Heart left ventricle (tissue), 16 donors: ENCODE measurements around the gene SUPT4H1. TPM values are rescaled to one million over a fixed set of nuclear protein-coding genes. Genes with fewer than 3 reads are reported as not detected.
A peak's percentile ranks its signal among the peaks of the same experiment; 100 is the strongest.

Source experiments
- ATAC-seq, 4 donors: fragments of 200-7000 bp; cut with Tn5 transposase; one replicate each; pipeline ENCODE4 v1.9.1; 2020 to 2022; ENCODE audit warnings: moderate library complexity in 4 of 4, mild to moderate bottlenecking in 3 of 4, moderate number of reproducible peaks in 1 of 4
- DNase-seq, 5 donors: peaks; one replicate each; pipeline ENCODE4 v3.0.0-alpha.2; 2020
- H3K27ac ChIP-seq, 12 donors: fragments of 200-600 bp; sonication (generic) in 4 of 12; one replicate each; pipeline versions ENCODE4 v1.5.0 to v1.8.0; 2016 to 2022; ENCODE audit warnings: mild to moderate bottlenecking in 2 of 12
- H3K27me3 ChIP-seq, 9 donors: fragments of 200-600 bp; sonication (generic) in 2 of 9; one replicate each; pipeline versions ENCODE4 v1.5.1 to v1.8.0; 2016 to 2022; ENCODE audit warnings: mild to moderate bottlenecking in 3 of 9
- H3K36me3 ChIP-seq, 9 donors: fragments of 200-600 bp; sonication (generic) in 2 of 9; one replicate each; pipeline versions ENCODE4 v1.5.0 to v1.8.0; 2018 to 2022; ENCODE audit warnings: mild to moderate bottlenecking in 2 of 9
- H3K4me1 ChIP-seq, 12 donors: fragments of 200-600 bp; sonication (generic) in 4 of 12; one replicate each; pipeline versions ENCODE4 v1.5.0 to v1.8.0; 2016 to 2022; ENCODE audit warnings: mild to moderate bottlenecking in 3 of 12
- H3K4me3 ChIP-seq, 12 donors: fragments of 200-600 bp; sonication (generic) in 4 of 12; one replicate each; pipeline versions ENCODE4 v1.5.0 to v1.8.0; 2017 to 2022; ENCODE audit warnings: mild to moderate bottlenecking in 9 of 12, moderate library complexity in 4 of 12
- H3K9me3 ChIP-seq, 12 donors: fragments of 200-600 bp; sonication (generic) in 4 of 12; one replicate each; pipeline versions ENCODE4 v1.5.0 to v1.8.0; 2016 to 2022; ENCODE audit warnings: mild to moderate bottlenecking in 1 of 12
- POLR2A ChIP-seq, 2 donors: fragments of 450-650 bp; IDR thresholded peaks; one replicate each; pipeline ENCODE4 v1.6.1; 2017; ENCODE audit warnings: antibody characterized with exemption in 2 of 2, mild to moderate bottlenecking in 2 of 2, moderate library complexity in 2 of 2
- WGBS, 4 donors: extraction: QIAGEN DNeasy Blood & Tissue Kit in 2 of 4; methylation state at CpG; one replicate each; pipeline versions ENCODE4 v1.1.5 to v1.1.7; 2013 to 2018; 5-methylcytosine and 5-hydroxymethylcytosine counted together
- intact Hi-C, 10 donors: fragments of 100-400 bp; cut with DNase I; formaldehyde crosslinking; loops; one replicate each; pipeline versions ENCODE4 v1.11.1 to v1.14.2; 2022
- polyA plus RNA-seq, 2 donors: library from polyadenylated mRNA; stranded (reverse); fragments of 200-250 nt; gene quantifications; one replicate each; pipeline ENCODE4 v1.2.3, GENCODE V29; 2013
- total RNA-seq, 9 donors: library from RNA; depleted of rRNA in 2 of 9; stranded (reverse); fragments of >200 nt in 2 of 9; fragmentation: NEBNext Ultra II Directional in 3 of 9; extraction: Animal tissue kit (Norgen Biotek cat#: 25700) in 3 of 9; gene quantifications; one replicate each; pipeline versions ENCODE4 v1.1.0 to v1.2.4, GENCODE V29; 2016 to 2023
- TF ChIP-seq, protein P1 (sequence below), 12 donors: fragments of 200-600 bp; sonication (generic) in 4 of 12; IDR thresholded peaks; one replicate each; pipeline versions ENCODE4 v1.5.0 to v1.8.0; 2018 to 2022; ENCODE audit warnings: antibody characterized with exemption in 12 of 12, mild to moderate bottlenecking in 5 of 12
- donor health status: ischemic (EF 13 %, LVEDD 7.1; RV severe dilation, severe dysfunction).
- donor health status: healthy with polysubstance abuse.
- donor health status: DM: no; HTN: yes; CAD: no.
- donor health status: DM: no; HTN: no; CAD: no.
- donor health status: ischemic (EF 25% LVEDD 6.9; RV normal size, moderate dysfunction).
- donor health status: ischemic (EF 25% LVEDD 5.7; RV mildly dilated, moderate dysfunction).
- donor health status: healthy.
- donor health status: DM: yes; HTN: yes; CAD: no.
- donor health status: ischemic (EF 35%, LVEDD 5.7; RV mildly dilated, moderate dysfunction).
- donor health status: nonischemic (EF 11% LVEDD 7.7; RV severe dilation, severe dysfunction).
- donor health status: DM: yes; HTN: yes; CAD: no.
- donor health status: PGD.
- donor health status: ischemic (EF 29% LVEDD 5.4; RV normal size, mild dysfunction).
- donor health status: nonischemic (EF 23%, LVEDD 6.1; RV moderate dilation, normal function).

SUPT4H1 gene
- total and polyA plus RNA-seq, 11 donors: 44.1 to 92.7 (median 58.0) TPM

DNA sequence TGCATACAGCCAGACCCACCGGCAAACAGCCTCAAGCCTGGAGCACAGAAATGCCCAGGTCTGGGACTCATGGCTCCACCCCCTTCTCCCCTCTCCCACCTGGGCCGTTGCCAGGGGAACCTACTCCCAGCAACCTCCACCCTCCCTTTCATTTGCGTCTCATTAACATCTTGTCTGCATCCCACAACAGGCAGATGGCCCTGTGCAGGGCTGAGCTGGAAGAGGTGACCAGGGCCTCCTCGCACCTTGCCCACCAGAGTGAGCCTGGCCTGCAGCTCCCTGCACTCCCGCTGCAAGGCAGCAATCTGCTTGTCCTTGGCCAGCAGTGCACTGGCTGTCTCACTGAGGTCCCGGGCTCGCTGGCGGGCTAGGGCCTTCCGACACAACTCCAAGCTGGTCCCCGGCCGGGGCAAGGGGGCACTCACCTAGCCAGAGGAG lies 26.7 kb downstream of the SUPT4H1 start:
- no peak overlapping the region for H3K27ac ChIP-seq
- intact Hi-C loops: loop anchor here in 3 of 10 donors (10.0 kb wide), 1 partner anchor 89 kb away; the partner anchor contains the start of gene RNF43 (in 3 of the 3)
- H3K4me1 ChIP-seq: peaks cover 0 to 26% (median 0%) of the 10 kb centered on the region in 12 donors
- no peak for ATAC-seq
- peak overlapping the region in 3 of 12 donors; percentile 62 to 65 (median 63) for H3K4me3 ChIP-seq
- 59 to 78% (median 71%) methylated on average over 7 to 11 of the region's 11 CpGs for WGBS, 4 donors
- peaks cover 0 to 7% (median 0%) of the 10 kb centered on the region in 9 donors for H3K36me3 ChIP-seq
- no peaks in the 10 kb centered on the region for H3K9me3 ChIP-seq
- peak in 2 of 5 donors; percentile 19 to 34 for DNase-seq
- TF ChIP-seq, protein P1, sequence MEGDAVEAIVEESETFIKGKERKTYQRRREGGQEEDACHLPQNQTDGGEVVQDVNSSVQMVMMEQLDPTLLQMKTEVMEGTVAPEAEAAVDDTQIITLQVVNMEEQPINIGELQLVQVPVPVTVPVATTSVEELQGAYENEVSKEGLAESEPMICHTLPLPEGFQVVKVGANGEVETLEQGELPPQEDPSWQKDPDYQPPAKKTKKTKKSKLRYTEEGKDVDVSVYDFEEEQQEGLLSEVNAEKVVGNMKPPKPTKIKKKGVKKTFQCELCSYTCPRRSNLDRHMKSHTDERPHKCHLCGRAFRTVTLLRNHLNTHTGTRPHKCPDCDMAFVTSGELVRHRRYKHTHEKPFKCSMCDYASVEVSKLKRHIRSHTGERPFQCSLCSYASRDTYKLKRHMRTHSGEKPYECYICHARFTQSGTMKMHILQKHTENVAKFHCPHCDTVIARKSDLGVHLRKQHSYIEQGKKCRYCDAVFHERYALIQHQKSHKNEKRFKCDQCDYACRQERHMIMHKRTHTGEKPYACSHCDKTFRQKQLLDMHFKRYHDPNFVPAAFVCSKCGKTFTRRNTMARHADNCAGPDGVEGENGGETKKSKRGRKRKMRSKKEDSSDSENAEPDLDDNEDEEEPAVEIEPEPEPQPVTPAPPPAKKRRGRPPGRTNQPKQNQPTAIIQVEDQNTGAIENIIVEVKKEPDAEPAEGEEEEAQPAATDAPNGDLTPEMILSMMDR (IDR thresholded peaks at IDR 0.05): no peak
- no peak for TF ChIP-seq POLR2A (IDR thresholded peaks at IDR 0.05)
- H3K27me3 ChIP-seq: peaks cover 0 to 39% (median 12%) of the 10 kb centered on the region in 9 donors

DNA sequence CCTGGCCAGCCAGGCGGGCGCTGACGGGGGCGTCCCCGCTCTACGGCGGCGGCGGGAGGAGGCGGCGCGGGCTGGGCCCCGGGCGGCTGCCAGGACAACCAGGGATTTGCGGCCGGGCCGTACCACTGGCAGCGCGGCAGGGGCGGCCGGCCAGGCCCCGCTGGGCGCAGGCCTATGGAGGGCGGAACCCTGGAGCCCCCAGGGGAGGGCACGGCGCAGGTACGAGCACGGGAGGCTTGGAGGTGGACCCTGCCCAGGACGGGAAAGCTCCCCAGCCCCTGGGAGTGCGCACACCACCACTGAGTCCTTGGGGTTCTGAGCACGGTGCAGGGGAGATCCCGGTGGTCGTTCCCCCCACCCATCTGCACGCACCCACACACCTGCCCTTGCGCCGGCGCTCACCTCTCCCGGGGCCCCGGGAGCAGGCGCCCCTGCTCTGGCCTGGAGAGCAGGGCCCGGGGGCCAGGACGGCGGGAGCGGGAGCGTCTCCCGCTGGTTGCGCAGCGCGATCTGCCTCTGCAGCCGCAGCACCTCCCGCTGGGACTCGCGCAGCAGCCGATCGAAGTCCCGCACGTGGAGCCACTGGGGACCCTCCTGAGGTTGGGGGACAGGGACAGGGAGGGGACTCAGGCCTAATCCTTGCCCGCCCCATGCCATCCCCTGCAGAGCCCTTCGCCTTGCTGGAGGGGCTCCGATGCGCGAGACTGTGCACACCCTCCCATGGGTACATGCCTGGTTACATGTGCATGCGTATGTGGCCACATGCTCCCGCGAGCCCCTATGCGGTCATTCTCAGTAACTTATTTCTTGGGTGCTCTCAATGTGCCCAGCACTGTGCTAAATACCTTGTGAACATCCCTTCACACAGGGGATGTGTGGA lies 27.4 kb downstream of the SUPT4H1 start:
- peak overlapping the region in 8 of 12 donors; percentile 38 to 75 (median 52) for H3K27ac ChIP-seq
- peak in 2 of 5 donors; percentile 52 to 67 for DNase-seq
- peak overlapping the region; percentile 35 to 72 (median 58) for H3K4me3 ChIP-seq
- peaks cover 0 to 37% (median 11%) of the 10 kb centered on the region in 9 donors for H3K27me3 ChIP-seq
- 5 to 8% (median 6%) methylated on average over 27 to 66 of the region's 66 CpGs for WGBS, 4 donors
- intact Hi-C loops: loop anchor here in 3 of 10 donors (10.0 kb wide), 1 partner anchor 90 kb away; the partner anchor contains the start of gene RNF43 (in 3 of the 3)
- H3K4me1 ChIP-seq: peaks cover 0 to 25% (median 0%) of the 10 kb centered on the region in 12 donors
- ATAC-seq: peak in 3 of 4 donors; percentile 44 to 90 (median 76)
- H3K9me3 ChIP-seq: no peaks in the 10 kb centered on the region
- no peak for TF ChIP-seq POLR2A (IDR thresholded peaks at IDR 0.05)
- TF ChIP-seq, protein P1 (IDR thresholded peaks at IDR 0.05): no peak
- H3K36me3 ChIP-seq: peaks cover 0 to 4% (median 0%) of the 10 kb centered on the region in 9 donors

DNA sequence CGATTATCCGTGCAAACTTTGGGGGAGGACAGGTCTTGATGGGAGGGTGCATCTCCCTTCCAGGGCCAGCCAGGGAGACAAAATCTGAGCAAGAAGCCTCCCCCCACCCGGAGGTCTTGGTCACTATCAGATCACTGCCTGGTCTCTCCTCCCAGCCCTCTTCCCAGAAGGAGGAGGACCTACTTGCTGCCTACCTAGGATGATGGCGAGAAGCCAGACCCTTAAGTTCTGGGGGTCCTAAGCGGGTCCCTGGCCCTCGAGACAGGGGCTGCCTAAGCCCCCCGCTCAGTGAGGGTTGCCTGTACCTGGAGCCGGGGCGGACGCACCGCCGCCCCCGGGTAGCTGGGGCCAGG lies 28.0 kb downstream of the SUPT4H1 start:
- H3K27ac ChIP-seq: peak overlapping the region in 9 of 12 donors; percentile 35 to 75 (median 51)
- H3K9me3 ChIP-seq: no peaks in the 10 kb centered on the region
- 12 to 50% (median 21%) methylated on average over 2 to 13 of the region's 13 CpGs for WGBS, 4 donors
- H3K4me3 ChIP-seq: peak overlapping the region; percentile 35 to 72 (median 58)
- H3K27me3 ChIP-seq: peaks cover 0 to 31% (median 6%) of the 10 kb centered on the region in 9 donors
- intact Hi-C loops: loop anchor here in 3 of 10 donors (10.0 kb wide), 1 partner anchor 91 kb away; the partner anchor contains the start of gene RNF43 (in 3 of the 3)
- peaks cover 0 to 19% (median 0%) of the 10 kb centered on the region in 12 donors for H3K4me1 ChIP-seq
- H3K36me3 ChIP-seq: peaks cover 0 to 4% (median 0%) of the 10 kb centered on the region in 9 donors
- TF ChIP-seq, protein P1 (IDR thresholded peaks at IDR 0.05): no peak
- no peak for TF ChIP-seq POLR2A (IDR thresholded peaks at IDR 0.05)
- ATAC-seq (no peak), DNase-seq (no peak)
